ENCODE data around the gene STARD7. TPM values are rescaled to one million over a fixed set of nuclear protein-coding genes. Genes with fewer than 3 reads are reported as not detected.
"Not testable (repeated sequence)": the region's sequence is repeated elsewhere in the genome, so short reads cannot be mapped to it uniquely, and the experiment has no call there.

Gene STARD7
- total and polyA plus RNA-seq, 2 of the 13 experiments (the other 11 are each of a cell fraction or from before 2014, with no cell fraction given): 88.2 to 300 TPM

GRCh38 chr2:96142217-96143113 is 66.2 kb downstream of the STARD7 start:
- WGBS (ENCODE audit: low lambda C conversion rate): 43% methylated on average over 22 of the region's 26 CpGs
- Histone ChIP-seq H3K4me2 (ENCODE audit: low read depth, low read length) (no peak overlapping the region), H2AFZ (ENCODE audit: low read length) (no peak overlapping the region), H4K20me1 (ENCODE audit: insufficient read depth, low read length) (no peaks in the 10 kb centered on the region), H3K9me3 (ENCODE audit: low read length) (no peaks in the 10 kb centered on the region), H3K9ac (ENCODE audit: insufficient read depth, low read depth, low read length) (no peak overlapping the region), H3K27ac (ENCODE audit: extremely low read length, insufficient read depth, low read length) (no peak overlapping the region), H3K4me3 (replicated peaks in 1 of 3; ENCODE audit: insufficient read depth in 1 of 3, low read depth in 2 of 3, low read length in 3 of 3) (no peak overlapping the region), H3K79me2 (ENCODE audit: insufficient read depth, low read length) (no peaks in the 10 kb centered on the region), H3K36me3 (replicated peaks in 1 of 2; ENCODE audit: control insufficient read depth in 1 of 2, insufficient read depth in 2 of 2, low read length in 2 of 2) (no peaks in the 10 kb centered on the region), H3K27me3 (ENCODE audit: control insufficient read depth in 1 of 2, insufficient read depth in 2 of 2, low read length in 2 of 2) (peaks cover 6 to 50% of the 10 kb centered on the region in 2 experiments; a peak in 4 of 5 replicates), H3K4me1 (ENCODE audit: insufficient read depth, low read length) (peaks cover 15% of the 10 kb centered on the region)
- ChIA-PET POLR2A (no interaction called here), CTCF (ENCODE audit: low intra/inter-chr PET ratio, low total read pairs) (interaction anchor here (1.4 kb wide), 1 partner anchor 31 kb away, joined by 4 read pairs; no protein-coding TSS in a partner anchor)
- no TSS peak for BruUV-seq (replicated peaks)
- FAIRE-seq: peak; percentile 26
- in situ Hi-C loops (cut with HindIII; ENCODE audit: extremely low pct_ligation_motif_present, low pct_unique_long_range_greater_than_20kb): loop anchor here (5.0 to 25.0 kb wide), 2 partner anchors 120 to 370 kb away; partner anchors contain the start of gene NEURL3
- intact Hi-C loops (cut with micrococcal nuclease; ENCODE audit: unreplicated experiment): no loop called here
- peak; percentile 50 for ATAC-seq
- TF ChIP-seq ZNF274 (CRISPR knock-in tag; IDR thresholded peaks at IDR 0.05): 0 out of 2 replicates have a peak, but pooled peaks have one; percentile 32
- peak; percentile 34; the same call in 1 of the 2 replicates for TF ChIP-seq RAD21 (CRISPR knock-in tag; IDR thresholded peaks at IDR 0.05)
- TF ChIP-seq STAG1 (CRISPR knock-in tag; IDR thresholded peaks at IDR 0.05): peak; percentile 33; the same call in 1 of the 2 replicates
- no peak for TF ChIP-seq FOXA1 (IDR thresholded peaks at IDR 0.05)
- no peak for TF ChIP-seq FOXA1 (CRISPR knock-in tag; IDR thresholded peaks at IDR 0.05)
- TF ChIP-seq CTCF (CRISPR knock-in tag; IDR thresholded peaks at IDR 0.05): peak; percentile 63
- no peak for TF ChIP-seq PRPF4 (IDR thresholded peaks at IDR 0.05; ENCODE audit: low read depth, low read length, poor library complexity, severe bottlenecking)
- TF ChIP-seq ZNF343 (CRISPR knock-in tag; IDR thresholded peaks at IDR 0.05): 0 out of 2 replicates have a peak, but pooled peaks have one; percentile 9
- no peak for TF ChIP-seq ZBTB14 (CRISPR knock-in tag; IDR thresholded peaks at IDR 0.05)
- no peak for TF ChIP-seq FOXJ3 (CRISPR knock-in tag; IDR thresholded peaks at IDR 0.05; ENCODE audit: borderline replicate concordance)
- peak; percentile 22 for DNase-seq (ENCODE audit: low spot score)

- POLR2A ChIA-PET; H3K79me2 ChIP-seq (ENCODE audit: insufficient read depth, low read length); H4K20me1 ChIP-seq (ENCODE audit: insufficient read depth, low read length); H3K9ac ChIP-seq (ENCODE audit: insufficient read depth, low read depth, low read length); H3K27ac ChIP-seq (ENCODE audit: extremely low read length, insufficient read depth, low read length); intact Hi-C loops (cut with micrococcal nuclease; ENCODE audit: unreplicated experiment); H3K4me2 ChIP-seq (ENCODE audit: low read depth, low read length); BruUV-seq (replicated peaks); H3K4me3 ChIP-seq (replicated peaks in 1 of 3; ENCODE audit: insufficient read depth in 1 of 3, low read depth in 2 of 3, low read length in 3 of 3); H3K4me1 ChIP-seq (ENCODE audit: insufficient read depth, low read length); H3K9me3 ChIP-seq (ENCODE audit: low read length); H3K36me3 ChIP-seq (replicated peaks in 1 of 2; ENCODE audit: control insufficient read depth in 1 of 2, insufficient read depth in 2 of 2, low read length in 2 of 2); H2AFZ ChIP-seq (ENCODE audit: low read length); DNase-seq (ENCODE audit: low spot score); ATAC-seq; FAIRE-seq: not testable (repeated sequence)
- in situ Hi-C loops (cut with HindIII; ENCODE audit: extremely low pct_ligation_motif_present, low pct_unique_long_range_greater_than_20kb): loop anchor here (5.0 to 25.0 kb wide), 2 partner anchors 121 to 371 kb away; partner anchors contain the start of gene NEURL3
- 80% methylated on average over 5 of the region's 5 CpGs for WGBS (ENCODE audit: low lambda C conversion rate)
- CTCF ChIA-PET (ENCODE audit: low intra/inter-chr PET ratio, low total read pairs): interaction anchor here (1.4 kb wide), 1 partner anchor 32 kb away, joined by 4 read pairs; no protein-coding TSS in a partner anchor
- H3K27me3 ChIP-seq (ENCODE audit: control insufficient read depth in 1 of 2, insufficient read depth in 2 of 2, low read length in 2 of 2): peaks cover 7 to 48% of the 10 kb centered on the region in 2 experiments; a peak in 4 of 5 replicates
Measured at GRCh38 chr2:96141624-96141967, 67.0 kb downstream of the STARD7 start.
